ENCODE results near the gene CDK11B.

DNA sequence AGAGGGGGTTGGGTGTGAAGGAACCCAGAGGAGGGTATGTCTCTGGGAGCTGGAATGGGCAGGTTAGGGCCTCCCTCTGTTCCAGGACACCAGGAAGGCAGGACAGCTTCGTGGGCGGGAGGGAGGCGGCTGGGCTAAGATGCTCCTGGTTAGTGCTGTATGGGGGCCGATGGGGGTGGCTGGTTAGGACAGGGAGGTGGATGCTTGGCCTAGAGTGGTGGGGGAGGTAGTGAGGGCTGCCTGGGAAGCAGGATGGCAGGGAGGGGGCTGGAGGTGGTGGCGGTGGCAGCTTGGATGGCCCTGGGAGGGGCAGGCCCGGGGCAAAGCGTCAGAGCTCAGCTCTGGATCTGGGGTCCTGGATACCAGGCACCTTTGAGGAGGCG, 33.0 kb downstream of the CDK11B start:
- TF ChIP-seq, protein P1, sequence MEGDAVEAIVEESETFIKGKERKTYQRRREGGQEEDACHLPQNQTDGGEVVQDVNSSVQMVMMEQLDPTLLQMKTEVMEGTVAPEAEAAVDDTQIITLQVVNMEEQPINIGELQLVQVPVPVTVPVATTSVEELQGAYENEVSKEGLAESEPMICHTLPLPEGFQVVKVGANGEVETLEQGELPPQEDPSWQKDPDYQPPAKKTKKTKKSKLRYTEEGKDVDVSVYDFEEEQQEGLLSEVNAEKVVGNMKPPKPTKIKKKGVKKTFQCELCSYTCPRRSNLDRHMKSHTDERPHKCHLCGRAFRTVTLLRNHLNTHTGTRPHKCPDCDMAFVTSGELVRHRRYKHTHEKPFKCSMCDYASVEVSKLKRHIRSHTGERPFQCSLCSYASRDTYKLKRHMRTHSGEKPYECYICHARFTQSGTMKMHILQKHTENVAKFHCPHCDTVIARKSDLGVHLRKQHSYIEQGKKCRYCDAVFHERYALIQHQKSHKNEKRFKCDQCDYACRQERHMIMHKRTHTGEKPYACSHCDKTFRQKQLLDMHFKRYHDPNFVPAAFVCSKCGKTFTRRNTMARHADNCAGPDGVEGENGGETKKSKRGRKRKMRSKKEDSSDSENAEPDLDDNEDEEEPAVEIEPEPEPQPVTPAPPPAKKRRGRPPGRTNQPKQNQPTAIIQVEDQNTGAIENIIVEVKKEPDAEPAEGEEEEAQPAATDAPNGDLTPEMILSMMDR (IDR thresholded peaks at IDR 0.05), result no peak
- TF ChIP-seq POLR2A (IDR thresholded peaks at IDR 0.05), result no peak

All from tibial nerve (tissue), 3 donors.